Suppressor macrophage treated with lipopolysaccharide for 1 hour (primary cell): ENCODE data around the gene NKTR.

Experiments used
- DNase-seq, 3 donors: peaks; one replicate each; pipeline ENCODE4 v3.0.0-alpha.2; 2020 to 2022

The NKTR gene

DNA sequence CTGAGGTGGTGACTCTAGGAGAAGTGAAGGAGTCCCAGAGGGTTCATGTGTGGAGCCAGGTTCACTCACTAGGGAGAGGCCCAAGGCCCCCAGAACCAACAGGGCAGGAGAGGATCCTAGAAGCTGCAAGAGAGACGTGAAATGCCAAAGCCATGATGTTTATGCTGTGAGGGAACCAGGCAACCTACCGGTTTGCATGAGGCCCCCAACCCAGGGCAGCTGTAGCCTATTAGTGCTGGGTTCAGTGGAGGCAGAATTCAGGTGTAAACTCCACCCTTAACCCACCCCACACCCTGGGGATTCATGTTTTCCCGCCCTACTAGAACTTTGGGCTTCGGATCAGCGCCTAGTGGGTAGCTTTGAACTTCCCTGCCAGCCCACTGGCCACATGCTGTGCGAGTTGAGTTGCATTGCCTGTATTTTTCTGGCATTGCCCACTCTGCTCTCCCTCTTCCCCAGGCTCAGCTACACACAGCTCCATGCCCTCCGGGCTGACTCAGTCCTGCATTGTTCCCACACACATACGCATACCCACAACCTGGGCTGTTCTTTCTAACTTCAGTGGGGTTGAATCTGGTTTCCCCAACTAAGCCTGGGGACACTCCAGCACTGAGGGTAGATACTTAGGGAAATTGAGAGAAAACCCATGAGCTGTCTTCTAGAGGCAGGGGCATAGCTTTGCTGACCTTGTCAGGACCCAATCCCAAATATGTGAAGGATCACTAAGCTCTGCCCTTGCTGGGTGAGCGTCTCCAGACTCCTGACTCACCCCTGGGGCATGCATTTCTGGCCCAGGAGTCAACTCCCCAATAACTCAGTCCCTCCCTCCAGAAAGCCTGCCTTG lies 51.0 kb downstream of the NKTR start:
- DNase-seq: no peak

DNA sequence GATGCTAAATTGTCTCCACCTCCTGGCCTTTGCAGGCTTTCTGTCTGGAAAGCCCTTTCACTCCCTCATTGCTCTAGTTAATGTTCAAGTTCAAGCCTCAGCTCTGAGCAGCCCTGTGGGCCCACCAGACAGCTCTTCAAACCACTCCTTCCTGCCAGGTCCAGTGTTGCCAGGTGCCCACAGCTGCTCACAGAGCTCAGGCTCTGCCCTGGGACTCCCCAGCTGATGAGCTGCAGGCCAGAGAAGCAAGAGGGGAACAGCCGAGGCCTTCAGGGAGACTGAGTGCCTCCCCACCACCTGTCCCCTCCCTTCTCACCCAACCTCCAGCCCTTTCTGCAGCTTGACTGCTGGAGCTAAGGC lies 51.7 kb downstream of the NKTR start:
- no peak for DNase-seq

- DNase-seq: peak; percentile 83 to 84 (median 84)
Measured at GRCh38 chr3:42652611-42653302, 52.3 kb downstream of the NKTR start.

GRCh38 chr3:42653303-42653559 lies 52.7 kb downstream of the NKTR start:
- no peak for DNase-seq

DNA sequence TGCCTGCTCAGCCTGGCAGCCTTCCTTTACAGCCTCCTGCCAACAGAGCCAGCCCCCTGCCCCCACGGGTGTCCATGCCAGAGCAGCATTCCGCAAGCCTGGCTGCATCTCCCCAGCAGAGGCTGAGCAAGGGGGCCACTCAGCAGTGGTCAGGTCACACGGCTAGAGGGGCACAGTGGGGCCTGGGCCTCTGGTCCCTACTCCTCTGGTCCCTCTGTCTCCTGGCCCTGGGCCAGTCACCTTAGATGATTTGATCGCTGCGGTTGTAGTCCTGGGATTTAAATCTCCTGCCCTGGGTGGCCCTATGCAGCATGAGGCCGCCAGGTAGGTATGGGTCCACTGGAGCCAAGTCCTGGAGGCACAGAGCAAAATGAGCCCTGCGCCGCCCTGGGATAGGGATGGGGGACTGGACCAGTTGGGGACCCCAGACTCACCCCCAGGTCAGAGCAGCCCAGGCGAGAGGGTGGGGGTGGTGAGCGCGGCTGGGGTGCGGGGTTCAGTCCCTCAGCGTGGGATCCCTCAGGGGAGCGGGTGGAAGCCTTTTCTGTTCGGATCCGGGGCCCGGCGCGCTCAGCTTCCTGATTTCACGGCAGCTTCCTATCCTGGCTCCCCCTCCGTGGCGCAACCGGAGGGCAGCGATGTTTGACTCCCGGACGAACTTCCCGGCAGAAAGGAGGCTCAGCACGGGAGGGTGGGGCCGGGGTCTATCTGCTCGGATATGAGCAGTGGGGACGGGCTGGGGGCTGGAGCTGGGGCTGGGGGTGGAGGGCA lies 53.3 kb downstream of the NKTR start, which contains the start of gene ZBTB47:
ZBTB47 (plus strand) TSS at position 138 of the 771 bp plus-strand sequence. CDS start 4,659 bp downstream, outside the sequence.
- peak; percentile 69 to 84 (median 74) for DNase-seq

DNA sequence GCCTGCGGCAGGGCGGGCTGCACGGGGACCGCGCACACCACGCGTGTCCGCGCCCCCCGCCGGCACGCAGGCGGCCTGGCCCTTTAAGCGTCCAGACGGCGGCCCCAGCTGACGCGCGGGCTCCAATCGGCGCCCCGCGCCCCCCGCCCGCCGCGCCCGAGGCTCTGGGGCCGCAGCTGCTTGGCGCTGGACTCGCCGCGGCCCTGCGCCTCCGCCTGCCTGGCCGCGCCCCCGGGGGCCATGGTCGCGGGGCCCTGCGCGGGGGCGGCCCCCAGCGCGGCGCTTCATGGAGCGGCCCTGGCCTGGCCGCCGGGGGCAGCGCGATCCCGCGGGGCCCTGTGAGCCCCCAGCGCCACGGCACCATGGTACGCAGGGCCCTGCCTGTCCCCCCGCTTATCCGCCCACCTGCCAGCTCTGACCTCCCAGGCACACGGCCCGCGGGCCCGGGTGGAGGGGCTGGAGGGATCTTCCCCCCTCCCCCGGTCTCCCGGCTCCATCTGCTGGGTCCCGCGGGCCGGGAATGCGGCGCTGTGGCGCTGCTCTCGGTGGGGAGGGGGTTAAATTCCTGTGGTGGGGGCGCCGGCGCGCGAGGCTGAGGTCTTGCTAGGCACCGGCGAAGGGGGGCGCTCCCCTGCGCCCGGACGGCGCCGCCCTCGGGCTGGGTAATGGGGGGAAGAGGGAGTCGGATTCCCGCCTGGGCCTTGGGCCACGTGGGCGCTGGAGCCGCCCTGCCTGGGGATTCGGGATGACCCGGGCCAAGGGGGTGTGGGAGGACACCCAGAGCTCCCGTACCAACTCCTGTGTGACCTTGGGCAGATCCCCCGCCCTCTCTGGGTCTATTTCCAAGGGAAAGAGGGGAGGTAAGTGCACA lies 54.1 kb downstream of the NKTR start:
- DNase-seq: peak; percentile 38 to 70 (median 41)

DNA sequence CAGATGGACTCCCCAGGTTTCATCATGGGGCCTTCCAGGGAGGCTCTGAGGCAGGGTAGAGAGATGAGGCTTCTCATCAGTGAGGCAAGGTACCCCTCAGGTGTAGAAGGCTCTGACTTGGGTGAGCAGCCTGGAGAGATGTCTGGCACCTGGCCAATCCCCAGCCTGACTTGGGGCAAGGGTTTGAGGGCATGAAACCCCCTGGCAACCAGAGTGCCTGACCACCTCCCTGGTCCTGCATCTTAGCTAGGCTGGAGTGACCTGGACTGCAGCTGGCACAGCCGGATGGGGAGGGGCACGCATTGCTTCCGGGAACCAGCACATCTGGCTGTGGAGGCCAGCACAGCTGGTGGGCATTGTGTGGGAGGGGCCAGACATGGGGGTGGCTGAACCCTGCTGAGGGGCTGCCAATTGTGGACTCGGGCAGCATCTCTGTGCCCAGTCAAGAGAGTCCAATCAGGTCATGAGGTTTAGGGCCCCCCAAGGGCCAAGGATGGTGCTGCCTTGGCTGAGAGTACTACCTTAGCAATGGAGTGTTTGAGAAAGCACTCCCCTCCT lies 54.9 kb downstream of the NKTR start:
- no peak for DNase-seq

GRCh38 chr3:42655980-42656679 lies 55.6 kb downstream of the NKTR start:
- DNase-seq: peak in 2 of 3 donors; percentile 29 to 34

DNA sequence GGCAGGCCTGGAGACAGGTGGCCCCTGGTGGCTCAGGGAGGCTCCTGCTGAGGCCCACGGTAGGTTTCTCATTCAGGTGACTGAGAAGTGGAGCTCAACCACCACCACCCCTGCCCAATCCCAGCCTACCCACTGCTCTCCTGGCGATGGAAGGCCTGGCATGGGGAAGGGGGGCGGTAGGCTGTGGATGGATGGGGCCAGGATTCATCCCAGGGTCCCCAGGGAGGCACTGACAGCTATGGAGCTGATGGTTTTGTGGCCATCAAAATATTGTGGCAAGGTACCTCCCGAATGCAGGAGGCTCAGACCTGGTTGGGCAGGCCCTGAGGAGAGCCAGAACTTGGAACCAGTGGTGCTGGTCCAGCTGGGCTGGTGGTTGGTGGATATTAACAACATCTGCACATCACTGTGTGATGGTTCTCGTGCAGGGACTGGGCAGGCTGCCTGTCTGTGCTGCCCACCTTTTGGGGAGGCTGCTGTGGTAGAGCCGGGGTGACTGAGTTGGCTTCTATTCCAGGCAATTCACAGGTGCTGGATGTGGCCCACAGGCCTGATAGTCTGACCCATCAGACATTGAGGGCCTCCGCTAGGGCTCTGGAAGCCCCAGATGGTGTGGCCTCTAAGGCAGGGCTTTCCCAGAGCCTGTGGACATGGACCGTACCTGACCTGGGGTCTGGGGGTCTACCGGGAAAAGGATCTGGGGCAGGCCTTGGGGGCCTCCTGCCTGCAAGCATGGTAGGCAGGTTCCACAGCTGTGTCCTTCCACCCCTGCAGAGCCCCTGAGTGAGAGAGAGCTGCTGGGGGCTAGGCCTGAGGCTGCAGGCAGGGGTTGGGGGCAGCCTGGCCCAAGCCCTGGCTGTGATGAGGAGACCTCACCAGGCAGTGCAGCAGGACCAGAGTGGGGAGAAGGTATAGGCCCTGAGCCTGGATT lies 56.5 kb downstream of the NKTR start:
- no peak for DNase-seq

- DNase-seq: no peak
Measured at GRCh38 chr3:42657675-42658074, 57.2 kb downstream of the NKTR start.

DNA sequence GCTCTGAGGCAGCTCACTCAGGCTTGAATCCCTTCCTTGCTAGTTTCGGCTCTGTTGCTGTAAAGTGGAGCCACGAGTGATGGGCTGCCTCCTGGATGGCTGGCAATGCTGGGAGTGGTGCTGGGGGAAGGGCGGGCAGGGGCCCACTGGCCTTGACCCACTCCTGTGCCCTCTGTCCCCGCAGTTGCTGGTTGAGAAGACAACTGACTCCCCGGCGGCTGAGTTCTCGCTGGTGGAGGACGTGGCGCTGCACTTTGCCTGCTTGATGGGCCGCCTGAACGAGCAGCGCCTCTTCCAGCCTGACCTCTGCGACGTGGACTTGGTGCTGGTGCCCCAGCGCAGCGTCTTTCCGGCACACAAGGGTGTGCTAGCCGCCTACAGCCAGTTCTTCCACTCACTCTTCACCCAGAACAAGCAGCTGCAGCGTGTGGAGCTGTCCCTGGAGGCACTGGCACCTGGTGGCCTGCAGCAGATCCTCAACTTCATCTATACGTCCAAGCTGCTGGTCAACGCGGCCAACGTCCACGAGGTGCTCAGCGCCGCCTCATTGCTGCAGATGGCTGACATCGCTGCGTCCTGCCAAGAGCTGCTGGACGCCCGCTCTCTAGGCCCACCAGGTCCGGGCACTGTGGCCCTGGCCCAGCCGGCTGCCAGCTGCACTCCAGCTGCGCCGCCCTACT lies 57.7 kb downstream of the NKTR start:
- DNase-seq: no peak

DNA sequence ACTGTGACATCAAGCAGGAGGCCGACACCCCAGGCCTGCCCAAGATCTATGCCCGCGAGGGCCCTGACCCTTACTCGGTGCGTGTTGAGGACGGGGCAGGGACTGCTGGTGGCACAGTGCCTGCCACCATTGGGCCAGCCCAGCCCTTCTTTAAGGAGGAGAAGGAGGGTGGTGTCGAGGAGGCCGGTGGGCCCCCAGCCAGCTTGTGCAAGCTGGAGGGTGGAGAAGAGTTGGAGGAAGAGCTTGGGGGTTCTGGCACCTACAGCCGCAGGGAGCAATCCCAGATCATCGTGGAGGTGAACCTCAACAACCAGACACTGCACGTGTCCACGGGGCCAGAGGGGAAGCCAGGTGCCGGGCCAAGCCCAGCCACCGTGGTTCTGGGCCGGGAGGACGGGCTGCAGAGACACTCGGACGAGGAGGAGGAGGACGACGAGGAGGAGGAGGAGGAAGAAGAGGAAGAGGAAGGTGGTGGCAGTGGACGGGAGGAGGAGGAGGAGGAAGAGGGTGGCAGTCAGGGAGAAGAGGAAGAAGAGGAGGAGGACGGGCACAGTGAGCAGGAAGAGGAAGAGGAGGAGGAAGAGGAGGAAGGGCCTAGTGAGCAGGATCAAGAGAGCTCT lies 58.4 kb downstream of the NKTR start:
- no peak for DNase-seq

DNA sequence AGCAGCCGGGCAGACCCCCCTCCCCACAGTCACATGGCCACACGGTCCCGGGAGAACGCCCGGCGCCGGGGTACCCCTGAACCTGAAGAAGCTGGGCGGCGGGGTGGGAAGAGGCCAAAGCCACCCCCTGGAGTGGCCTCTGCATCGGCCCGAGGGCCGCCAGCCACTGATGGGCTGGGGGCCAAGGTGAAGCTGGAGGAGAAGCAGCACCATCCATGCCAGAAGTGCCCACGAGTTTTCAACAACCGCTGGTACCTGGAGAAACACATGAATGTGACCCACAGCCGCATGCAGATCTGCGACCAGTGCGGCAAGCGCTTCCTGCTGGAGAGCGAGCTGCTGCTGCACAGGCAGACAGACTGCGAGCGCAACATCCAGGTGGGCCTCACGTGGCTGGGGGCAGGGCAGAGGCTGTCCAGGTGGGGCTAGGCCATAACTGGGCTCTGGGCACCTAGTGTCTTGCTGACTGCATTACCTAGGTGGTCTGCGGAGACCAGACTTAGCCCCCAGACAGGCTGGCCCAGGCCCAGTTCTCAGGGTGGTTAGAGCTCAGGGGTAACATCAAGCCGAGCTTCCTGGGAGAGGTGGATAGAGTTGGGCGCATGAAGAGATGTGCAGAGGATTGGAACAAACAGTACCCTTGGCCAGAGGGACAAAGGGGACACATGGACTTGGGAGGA lies 59.1 kb downstream of the NKTR start:
- DNase-seq: no peak

DNA sequence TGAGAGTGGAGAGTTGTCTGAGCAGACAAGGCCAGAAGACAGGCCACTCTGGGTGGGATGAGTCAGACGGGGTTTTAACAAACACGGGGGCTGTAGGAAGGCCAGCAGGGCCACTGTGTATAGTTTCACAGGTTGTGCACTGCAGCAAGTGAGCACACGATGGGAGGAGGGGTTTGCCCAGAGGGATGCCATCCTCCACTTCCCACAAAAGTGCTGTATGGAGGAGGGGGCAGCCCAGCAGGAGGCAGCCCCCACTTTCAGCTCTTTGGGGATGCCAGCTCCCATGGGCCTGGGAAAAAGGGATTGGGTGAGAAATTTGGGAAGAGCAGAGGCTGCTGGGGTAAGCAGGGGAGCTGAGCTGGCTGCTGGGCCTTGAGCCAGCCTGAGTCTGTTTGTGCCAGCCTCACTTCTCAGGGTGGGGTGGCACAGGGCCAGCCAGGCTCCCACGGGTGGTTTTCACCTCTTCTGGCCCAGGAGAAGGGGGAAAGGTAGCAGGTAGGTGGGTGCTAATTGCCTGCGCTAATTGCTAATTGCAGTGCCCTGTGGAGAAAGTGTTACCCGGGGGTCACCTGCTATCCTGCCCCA lies 59.7 kb downstream of the NKTR start:
- no peak for DNase-seq

GRCh38 chr3:42660898-42661297 lies 60.4 kb downstream of the NKTR start:
- DNase-seq: peak in 1 of 3 donors; percentile 5

DNA sequence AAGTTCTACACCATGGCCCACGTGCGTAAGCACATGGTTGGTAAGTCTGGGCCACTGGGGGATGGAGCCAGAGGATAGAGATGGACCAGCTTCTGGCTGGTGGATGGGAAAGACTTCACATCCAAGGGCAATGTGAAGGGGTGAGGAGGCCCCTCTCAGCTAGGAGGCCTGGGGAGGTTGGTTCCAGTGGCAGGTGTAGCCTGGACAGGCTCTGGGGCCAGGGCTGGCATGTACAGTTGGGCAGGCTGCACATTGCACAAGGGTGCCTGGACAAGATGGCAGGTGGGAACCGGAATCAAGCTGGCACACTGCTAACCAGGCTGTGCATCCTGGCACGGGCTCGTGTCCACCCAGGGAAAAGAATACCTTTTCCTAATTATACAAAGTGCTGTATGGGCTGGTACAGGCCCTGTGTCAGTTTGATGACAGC lies 61.1 kb downstream of the NKTR start:
- no peak for DNase-seq

DNA sequence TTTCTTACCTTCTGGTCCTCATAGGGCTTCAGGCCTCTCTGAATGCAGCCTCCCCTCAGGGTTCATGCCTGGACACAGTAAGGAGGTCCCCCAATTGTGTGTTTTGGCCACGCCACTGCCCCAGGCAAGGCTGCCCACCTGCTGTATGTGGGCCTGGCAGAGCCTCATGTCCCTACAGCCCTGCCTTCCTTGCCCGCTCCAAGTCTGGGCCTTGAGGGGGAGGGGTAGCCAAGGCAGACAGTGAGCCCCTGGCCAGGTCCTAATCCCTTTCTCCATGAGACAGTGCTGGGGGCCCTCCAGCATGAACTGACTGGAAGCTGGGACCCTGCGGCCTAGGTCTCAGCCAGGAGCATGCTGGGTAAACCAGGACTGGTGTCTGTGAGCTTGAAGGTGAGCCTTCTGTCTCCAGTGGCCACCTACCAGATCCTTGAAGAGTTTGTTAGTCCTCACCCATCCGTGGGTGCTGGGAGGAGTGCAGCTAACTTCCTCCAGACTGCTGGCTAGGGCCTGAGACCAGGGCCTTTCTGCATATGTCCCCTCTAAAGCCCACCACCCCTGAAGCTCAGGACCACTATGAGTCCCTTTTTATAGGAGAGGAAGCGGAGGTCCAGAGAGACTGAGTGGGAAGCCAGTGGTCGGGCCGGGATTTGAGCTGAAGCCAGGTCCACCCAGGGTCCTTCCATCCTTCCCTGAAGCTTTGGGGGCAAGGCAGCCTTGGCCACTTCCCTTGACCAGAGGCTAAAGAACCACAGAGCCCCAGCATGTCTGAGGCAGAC lies 61.7 kb downstream of the NKTR start:
- DNase-seq: no peak
